Measurements from ENCODE around the gene CAVIN4. TPM values are rescaled to one million over a fixed set of nuclear protein-coding genes. Genes with fewer than 3 reads are reported as not detected.
A peak's percentile ranks its signal among the peaks of the same experiment; 100 is the strongest.

The CAVIN4 gene
- polyA plus RNA-seq, 2 of the 4 experiments (the other 2 are of a cell fraction) = 0.61 to 0.62 TPM

DNA sequence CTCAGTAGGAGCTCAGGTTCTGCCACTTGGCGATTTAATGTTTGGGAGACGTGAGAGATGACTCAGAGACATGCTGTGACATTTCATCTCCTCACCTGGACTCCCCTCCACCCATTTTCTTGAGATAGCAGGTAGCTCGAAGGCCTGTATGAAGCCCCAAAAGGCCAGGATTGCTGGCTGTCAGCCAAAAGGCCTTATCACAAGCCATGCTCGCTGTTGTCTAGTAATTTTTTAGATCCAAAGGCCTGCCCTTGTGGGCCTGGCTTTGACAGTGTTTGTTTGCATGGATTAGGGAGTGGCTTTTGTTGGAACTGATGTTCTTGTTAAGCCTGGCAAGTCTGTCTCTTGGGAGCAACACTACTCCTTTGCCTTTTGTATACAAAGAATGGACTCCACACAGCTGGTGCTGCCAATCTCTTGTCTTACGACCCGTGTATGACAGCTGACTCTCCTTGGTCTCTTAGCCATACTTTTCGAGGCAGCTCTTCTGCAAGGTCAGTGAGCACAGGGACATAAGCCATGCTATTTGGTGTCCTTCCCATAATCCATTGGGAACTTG is 22.7 kb downstream of the CAVIN4 start:
- 65% methylated on average over 7 of the region's 7 CpGs for WGBS (ENCODE audit: missing lambda C conversion rate)
- no peak for ATAC-seq
- H3K4me2 ChIP-seq = no peak overlapping the region

DNA sequence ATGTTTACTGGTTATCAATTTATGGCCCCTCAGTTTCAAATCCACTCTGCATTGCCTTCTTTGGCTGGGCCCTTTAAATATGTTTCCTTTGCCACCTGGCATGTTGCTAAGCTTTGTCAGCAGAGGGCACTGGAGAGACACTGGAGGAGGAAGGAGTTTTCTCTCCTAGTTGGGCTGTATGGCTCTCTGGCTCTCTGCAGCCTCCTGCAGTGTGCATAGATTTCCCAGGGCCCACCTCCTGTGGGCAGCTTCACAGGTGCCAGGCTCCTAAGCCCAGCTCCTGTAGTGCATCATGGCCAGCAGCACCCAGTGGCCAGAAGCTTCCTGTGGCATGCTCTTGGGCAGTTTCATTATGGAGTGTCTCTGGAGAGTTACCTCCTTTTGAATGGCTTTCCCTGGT is 23.3 kb downstream of the CAVIN4 start:
- no peak overlapping the region for H3K4me3 ChIP-seq
- peaks cover 3% of the 10 kb centered on the region; the same call in 1 of the 3 replicates for H3K4me1 ChIP-seq
- H3K9me3 ChIP-seq = no peaks in the 10 kb centered on the region
- ChIA-PET CTCF (interaction anchor here (0.8 to 5.2 kb wide), 30 partner anchors 9 to 1416 kb away, joined by 3 to 62 read pairs (median 6); partner anchors contain the start of gene CAVIN4), POLR2A (interaction anchor here (0.8 kb wide), 1 partner anchor 634 kb away, joined by 3 read pairs; no protein-coding TSS in a partner anchor)
- no peak overlapping the region for H3K27ac ChIP-seq
- DNase-seq (ENCODE audit: low read depth in 1 of 2, low spot score in 1 of 2) (peak; percentile 41 to 54), ATAC-seq (peak; percentile 42 to 73; a peak in 5 of 6 replicates), FAIRE-seq (no peak)
- H3K4me2 ChIP-seq = no peak overlapping the region
- TF ChIP-seq SMC3 (IDR thresholded peaks at IDR 0.05) = peak; percentile 44
- TF ChIP-seq, protein P1, sequence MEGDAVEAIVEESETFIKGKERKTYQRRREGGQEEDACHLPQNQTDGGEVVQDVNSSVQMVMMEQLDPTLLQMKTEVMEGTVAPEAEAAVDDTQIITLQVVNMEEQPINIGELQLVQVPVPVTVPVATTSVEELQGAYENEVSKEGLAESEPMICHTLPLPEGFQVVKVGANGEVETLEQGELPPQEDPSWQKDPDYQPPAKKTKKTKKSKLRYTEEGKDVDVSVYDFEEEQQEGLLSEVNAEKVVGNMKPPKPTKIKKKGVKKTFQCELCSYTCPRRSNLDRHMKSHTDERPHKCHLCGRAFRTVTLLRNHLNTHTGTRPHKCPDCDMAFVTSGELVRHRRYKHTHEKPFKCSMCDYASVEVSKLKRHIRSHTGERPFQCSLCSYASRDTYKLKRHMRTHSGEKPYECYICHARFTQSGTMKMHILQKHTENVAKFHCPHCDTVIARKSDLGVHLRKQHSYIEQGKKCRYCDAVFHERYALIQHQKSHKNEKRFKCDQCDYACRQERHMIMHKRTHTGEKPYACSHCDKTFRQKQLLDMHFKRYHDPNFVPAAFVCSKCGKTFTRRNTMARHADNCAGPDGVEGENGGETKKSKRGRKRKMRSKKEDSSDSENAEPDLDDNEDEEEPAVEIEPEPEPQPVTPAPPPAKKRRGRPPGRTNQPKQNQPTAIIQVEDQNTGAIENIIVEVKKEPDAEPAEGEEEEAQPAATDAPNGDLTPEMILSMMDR (IDR thresholded peaks at IDR 0.05) = peak; percentile 55
- TF ChIP-seq NPAS2 (CRISPR knock-in tag; IDR thresholded peaks at IDR 0.05; ENCODE audit: borderline replicate concordance) = no peak
- TF ChIP-seq RAD21 (conservative IDR thresholded peaks at IDR 0.05 in 1 of 2, IDR thresholded peaks at IDR 0.05 in 1 of 2) = peak; percentile 43 to 67; a peak in 4 of 5 replicates

More for the DNA sequence above, 22.7 kb downstream of the CAVIN4 start:
- ChIA-PET CTCF (interaction anchor here (0.6 to 5.2 kb wide), 21 partner anchors 10 to 1416 kb away, joined by 3 to 62 read pairs (median 6); no protein-coding TSS in a partner anchor), POLR2A (no interaction called here)
- DNase-seq (ENCODE audit: low read depth in 1 of 2, low spot score in 1 of 2) = no peak
- TF ChIP-seq PHF8 (IDR thresholded peaks at IDR 0.05; ENCODE audit: borderline replicate concordance, low read depth) (no peak), SMC3 (IDR thresholded peaks at IDR 0.05) (no peak), ZSCAN20 (CRISPR knock-in tag; IDR thresholded peaks at IDR 0.05) (no peak), ZNF302 (CRISPR knock-in tag; IDR thresholded peaks at IDR 0.05) (no peak), HOXB13 (CRISPR knock-in tag; IDR thresholded peaks at IDR 0.05; ENCODE audit: low read depth) (no peak), FOSB (CRISPR knock-in tag; IDR thresholded peaks at IDR 0.05) (no peak)
- TF ChIP-seq, protein P2, sequence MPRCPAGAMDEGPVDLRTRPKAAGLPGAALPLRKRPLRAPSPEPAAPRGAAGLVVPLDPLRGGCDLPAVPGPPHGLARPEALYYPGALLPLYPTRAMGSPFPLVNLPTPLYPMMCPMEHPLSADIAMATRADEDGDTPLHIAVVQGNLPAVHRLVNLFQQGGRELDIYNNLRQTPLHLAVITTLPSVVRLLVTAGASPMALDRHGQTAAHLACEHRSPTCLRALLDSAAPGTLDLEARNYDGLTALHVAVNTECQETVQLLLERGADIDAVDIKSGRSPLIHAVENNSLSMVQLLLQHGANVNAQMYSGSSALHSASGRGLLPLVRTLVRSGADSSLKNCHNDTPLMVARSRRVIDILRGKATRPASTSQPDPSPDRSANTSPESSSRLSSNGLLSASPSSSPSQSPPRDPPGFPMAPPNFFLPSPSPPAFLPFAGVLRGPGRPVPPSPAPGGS (IDR thresholded peaks at IDR 0.05) = no peak
- H3K27ac ChIP-seq = no peak overlapping the region
- peaks cover 3% of the 10 kb centered on the region; the same call in 1 of the 3 replicates for H3K4me1 ChIP-seq
- FAIRE-seq = no peak
- no peaks in the 10 kb centered on the region for H3K9me3 ChIP-seq
- no peak overlapping the region for H3K4me3 ChIP-seq

- peak; percentile 59 to 72 for TF ChIP-seq RAD21 (conservative IDR thresholded peaks at IDR 0.05 in 1 of 2, IDR thresholded peaks at IDR 0.05 in 1 of 2)
- TF ChIP-seq NR3C1 (IDR thresholded peaks at IDR 0.05) = no peak
- TF ChIP-seq, protein P1 (IDR thresholded peaks at IDR 0.05) = peak; percentile 71
- peak; percentile 64 for TF ChIP-seq SMC3 (IDR thresholded peaks at IDR 0.05)
- POLR2A ChIA-PET = interaction anchor here (0.5 to 1.0 kb wide), 3 partner anchors 633 to 722 kb away, joined by 3 to 8 read pairs (median 4); no protein-coding TSS in a partner anchor
Observed at GRCh38 chr9:100602342-100602801, 24.5 kb downstream of the CAVIN4 start.

More at GRCh38 chr9:100602342-100602801, 24.5 kb downstream of the CAVIN4 start:
- FAIRE-seq (no peak), ATAC-seq (peak; percentile 66; a peak in 5 of 6 replicates), DNase-seq (ENCODE audit: low read depth in 1 of 2, low spot score in 1 of 2) (peak; percentile 49 to 64)
- peaks cover 3% of the 10 kb centered on the region; the same call in 1 of the 3 replicates for H3K4me1 ChIP-seq
- WGBS (ENCODE audit: missing lambda C conversion rate) = 0% methylated on average over 2 of the region's 2 CpGs
- H3K4me2 ChIP-seq = no peak overlapping the region
- H3K27ac ChIP-seq = no peak overlapping the region
- CTCF ChIA-PET = interaction anchor here (0.5 to 5.2 kb wide), 32 partner anchors 8 to 1417 kb away, joined by 3 to 62 read pairs (median 6); partner anchors contain the start of gene CAVIN4
- H3K4me3 ChIP-seq = no peak overlapping the region
- H3K9me3 ChIP-seq = no peaks in the 10 kb centered on the region
